Activated naive CD8-positive, alpha-beta T cell treated with anti-CD3 and anti-CD28 coated beads, Interleukin-2, amount 50 U/mL, for 16 hours (primary cell): Measurements from ENCODE around the gene CBX2.

Source experiments
- DNase-seq: peaks from one replicate; pipeline ENCODE4 v3.0.0-alpha.2; 2020; ENCODE audit warnings: low read depth, low spot score

CBX2 gene

DNA sequence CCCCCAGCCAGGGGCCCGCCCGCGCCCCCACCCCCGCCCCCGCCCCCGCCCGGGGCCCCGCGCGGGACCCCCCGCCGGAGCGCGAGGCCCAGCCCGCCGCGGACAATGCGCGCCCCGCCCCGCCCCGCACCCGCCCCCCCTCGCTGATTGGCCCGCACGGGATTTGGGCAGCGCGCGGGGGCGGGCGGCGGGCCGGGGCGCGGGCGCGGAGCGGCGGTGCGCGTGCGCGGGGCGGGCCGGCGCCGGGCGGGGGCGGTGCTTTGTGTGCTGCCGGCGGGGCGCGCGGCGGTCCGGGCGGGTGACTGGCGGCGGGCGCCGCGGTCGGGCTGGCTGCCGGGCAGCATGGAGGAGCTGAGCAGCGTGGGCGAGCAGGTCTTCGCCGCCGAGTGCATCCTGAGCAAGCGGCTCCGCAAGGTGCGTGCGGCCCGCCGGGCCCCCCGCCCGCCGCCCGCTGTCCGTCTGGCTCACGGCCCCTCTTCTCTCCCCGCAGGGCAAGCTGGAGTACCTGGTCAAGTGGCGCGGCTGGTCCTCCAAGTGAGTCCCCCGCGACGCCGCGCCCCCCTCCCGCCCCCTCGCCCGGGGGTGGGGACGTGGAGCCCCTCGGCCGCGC, at the start of gene CBX2:
TSS of gene CBX2 (plus strand) at position 255 of the 610 bp plus-strand sequence. CDS start at position 343, 88 bp downstream.
- peak; percentile 52 for DNase-seq

DNA sequence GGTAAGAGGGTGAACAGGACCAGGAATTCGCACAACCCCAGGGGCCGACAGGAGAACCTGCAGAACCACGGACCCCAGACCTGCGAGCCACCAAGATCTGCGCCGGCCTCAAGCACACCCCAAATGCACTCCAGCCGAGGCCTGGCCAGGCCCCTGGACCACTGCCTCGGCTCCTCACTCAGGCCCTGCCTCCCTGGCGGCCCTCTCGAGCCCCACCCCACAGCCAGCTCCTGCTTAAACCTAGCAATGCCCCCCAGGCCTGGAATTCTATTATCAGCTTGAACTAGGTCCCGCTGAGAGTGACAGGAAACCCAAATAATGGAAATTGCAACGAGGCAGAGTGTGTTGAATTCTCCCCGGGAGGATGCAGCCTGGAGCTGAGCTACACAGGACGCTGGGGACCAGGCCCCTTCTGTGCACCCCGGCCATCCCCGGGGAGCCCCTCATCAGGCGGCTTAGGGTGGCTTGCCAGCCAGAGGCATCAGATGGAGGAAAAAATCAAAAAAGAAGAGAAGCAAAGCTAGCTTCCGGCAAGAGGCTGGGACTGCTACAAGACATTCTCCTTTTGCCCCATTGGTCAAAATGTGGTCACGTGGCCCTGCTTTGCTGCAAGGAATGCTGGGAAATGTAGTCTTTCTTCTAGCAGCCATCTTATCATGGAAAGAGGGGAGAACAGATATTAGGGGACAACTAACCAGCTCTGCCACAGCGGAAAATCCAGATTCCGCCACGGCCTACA, 49.6 kb upstream of the CBX2 start:
- peak; percentile 55 for DNase-seq

DNA sequence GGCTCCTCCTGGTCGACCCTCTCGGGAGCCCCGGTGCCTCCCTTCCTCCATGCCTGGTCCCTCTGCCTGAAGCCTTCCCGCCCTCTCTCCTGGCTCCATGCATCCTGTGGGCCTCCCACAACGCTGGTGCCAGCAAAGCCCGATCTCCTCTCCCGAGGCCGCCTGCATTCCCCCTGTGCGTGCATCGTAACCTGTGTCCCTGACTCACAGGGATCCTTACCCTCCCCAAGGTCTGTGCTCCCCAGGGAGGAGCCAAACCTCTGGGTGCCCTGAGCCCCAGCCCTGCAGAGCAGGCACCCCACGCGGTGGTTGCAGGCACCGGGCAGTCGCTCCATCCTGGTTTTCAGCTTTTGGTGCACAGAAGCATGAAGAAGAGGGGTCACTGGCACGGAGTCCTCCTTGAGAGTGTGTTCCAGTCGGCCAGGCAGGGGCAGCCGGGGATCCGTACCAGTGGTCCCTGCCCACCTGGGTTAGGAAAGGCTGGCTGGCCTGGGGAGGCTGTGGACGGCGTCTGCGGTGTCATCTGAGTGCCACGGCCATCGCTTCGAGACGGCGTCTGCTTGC, 49.0 kb upstream of the CBX2 start:
- DNase-seq, result no peak

GRCh38 chr17:79729761-79730160, 48.2 kb upstream of the CBX2 start:
- no peak for DNase-seq

GRCh38 chr17:79730437-79730768, 47.5 kb upstream of the CBX2 start:
- DNase-seq, result no peak

- no peak for DNase-seq
Measured at GRCh38 chr17:79730769-79731483, 47.0 kb upstream of the CBX2 start, which contains the start of gene ENPP7. ENPP7 (plus strand) TSS chr17:79730943; CDS start chr17:79731140, 197 bp downstream.

DNA sequence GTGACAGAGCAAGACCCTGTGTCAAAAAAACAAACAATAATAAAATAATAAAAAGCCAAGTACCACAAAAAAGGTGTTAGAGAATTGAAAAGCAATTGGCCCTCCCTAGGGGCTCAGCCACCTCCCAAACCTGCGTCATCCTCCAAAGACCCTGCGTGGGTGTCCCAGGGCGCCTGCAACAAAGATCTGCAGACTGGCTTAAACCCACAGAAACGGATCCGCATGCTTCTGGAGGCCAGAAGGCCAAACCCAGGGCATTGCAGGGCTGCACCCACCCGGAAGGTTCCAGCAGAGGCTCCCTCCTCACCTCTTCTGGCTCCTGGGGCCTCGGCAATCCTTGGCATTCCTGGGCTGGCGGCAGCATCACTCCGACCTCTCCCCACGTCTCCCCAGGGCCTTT, 45.7 kb upstream of the CBX2 start:
- no peak for DNase-seq

DNA sequence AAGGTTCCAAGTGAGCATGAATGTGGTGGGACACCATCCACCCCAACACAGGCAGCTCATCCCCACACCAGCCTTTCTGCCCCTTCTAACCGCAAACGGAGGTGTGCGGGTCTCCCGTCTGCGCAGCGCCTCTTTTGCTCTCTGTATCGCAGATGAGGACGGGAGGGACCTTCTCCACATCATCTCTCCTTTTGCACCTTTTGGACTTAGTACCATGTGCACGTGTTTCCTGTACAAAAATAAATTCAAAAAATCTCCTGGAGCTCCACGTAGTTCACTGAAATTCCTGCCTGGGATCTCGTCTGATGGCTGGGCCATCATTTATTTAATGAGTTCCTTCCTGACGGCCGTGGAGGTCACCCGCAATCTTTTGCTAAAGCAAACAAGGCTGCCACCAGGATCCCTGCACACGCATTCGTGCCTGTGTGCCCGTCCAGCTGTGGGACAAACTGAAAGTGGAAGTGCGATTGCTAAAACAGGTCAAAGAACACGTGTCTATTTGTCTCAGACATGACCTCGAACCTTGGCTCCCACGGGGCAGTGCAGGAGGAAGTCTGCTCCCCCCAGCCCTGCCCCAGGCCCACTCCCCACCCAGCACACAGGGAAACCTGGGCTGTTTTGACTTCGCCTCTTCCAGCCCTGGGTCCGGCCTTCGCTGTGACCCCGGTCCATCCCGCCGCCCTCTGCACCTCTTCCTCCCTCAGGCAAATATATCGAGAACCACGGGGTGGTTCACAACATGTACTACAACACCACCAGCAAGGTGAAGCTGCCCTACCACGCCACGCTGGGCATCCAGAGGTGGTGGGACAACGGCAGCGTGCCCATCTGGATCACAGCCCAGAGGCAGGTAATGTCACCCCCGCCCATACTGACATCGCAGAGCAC, 44.9 kb upstream of the CBX2 start:
- DNase-seq, result no peak

- no peak for DNase-seq
Measured at GRCh38 chr17:79733692-79734070, 44.3 kb upstream of the CBX2 start.

GRCh38 chr17:79735096-79735495, 42.9 kb upstream of the CBX2 start:
- no peak for DNase-seq

GRCh38 chr17:79737046-79737921, 40.7 kb upstream of the CBX2 start:
- DNase-seq, result no peak

DNA sequence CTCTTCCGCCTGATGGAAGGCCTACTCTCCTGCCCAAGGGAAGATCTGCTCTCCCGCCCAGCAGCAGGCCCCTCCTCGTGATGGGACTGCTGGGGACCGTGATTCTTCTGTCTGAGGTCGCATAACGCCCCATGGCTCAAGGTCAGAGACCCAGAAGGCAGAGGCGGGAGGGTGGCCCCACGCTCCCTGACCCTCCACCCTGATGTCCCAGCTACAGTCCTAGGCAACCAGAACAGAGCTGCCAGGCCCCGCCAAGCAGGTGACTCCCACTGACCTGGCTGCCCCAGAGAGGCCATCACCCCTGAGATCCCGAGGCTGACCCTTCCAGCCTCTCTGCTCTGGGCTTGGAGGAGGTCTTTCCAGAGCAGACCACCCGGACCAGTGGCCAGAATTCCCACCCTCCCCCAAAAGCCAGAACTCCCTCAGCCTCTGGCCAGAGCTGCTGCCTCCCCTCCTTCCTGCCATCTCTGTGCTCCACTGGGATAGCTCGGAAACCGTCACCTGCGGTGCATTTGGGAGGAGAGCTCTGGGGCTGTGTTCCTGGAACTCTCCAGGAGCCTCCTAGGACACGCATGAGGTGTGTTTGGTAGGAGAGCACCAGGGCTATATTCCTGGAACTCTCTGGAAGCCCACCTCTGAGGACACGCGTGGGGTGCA, 39.9 kb upstream of the CBX2 start:
- no peak for DNase-seq

- no peak for DNase-seq
Measured at GRCh38 chr17:79738643-79739042, 39.3 kb upstream of the CBX2 start.

- DNase-seq, result no peak
Measured at GRCh38 chr17:79739148-79740062, 38.5 kb upstream of the CBX2 start.

GRCh38 chr17:79740413-79740812, 37.5 kb upstream of the CBX2 start:
- no peak for DNase-seq

- no peak for DNase-seq
Measured at GRCh38 chr17:79741401-79741750, 36.6 kb upstream of the CBX2 start.

DNA sequence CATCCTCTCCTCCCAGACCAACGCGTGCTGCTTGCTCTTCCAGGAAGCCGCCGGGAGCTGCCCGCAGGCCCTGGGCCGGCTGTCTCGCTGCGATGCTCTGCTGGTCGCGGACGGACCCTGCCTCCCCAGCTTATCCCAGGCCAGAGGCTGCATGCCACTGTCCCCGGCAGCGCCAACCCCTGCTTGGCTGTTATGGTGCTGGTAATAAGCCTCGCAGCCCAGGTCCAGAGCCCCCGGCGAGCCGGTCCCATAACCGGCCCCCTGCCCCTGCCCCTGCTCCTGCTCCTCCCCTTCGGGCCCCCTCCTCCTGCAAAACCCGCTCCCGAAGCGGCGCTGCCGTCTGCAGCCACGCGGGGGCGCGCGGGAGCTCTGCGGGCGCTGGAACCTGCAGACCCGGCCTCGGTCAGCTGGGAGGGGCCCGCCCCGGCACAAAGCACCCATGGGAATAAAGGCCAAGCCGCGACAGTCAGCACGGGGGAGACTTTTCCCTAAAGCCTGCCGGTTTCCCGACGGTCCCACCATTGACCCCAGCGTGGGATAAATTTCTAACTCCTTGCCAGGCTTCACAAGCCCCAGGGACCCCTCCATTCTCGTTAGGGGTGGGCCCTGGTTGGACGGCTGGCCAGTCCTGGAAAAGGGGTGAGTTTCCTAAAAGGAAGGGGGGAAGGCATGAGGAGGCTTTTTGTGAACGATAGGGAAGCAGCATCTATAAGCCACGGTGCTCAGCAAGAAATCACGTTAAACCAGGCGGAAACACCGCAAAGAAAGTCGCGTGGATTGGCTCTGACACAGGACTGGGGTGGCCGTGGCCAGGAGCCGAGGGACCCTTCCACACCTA, 36.0 kb upstream of the CBX2 start:
- peak; percentile 32 for DNase-seq

- no peak for DNase-seq
Measured at GRCh38 chr17:79742589-79742918, 35.4 kb upstream of the CBX2 start.
